HFF-Myc (cell line): ENCODE data around the gene ATP5F1E.
"Not testable (repeated sequence)": the region's sequence is repeated elsewhere in the genome, so short reads cannot be mapped to it uniquely, and the experiment has no call there.

Source experiments
- DNase-seq: peaks from one replicate; pipeline ENCODE4 v3.0.0-alpha.2; 2011; ENCODE audit warnings: low read depth; ENCODE audit errors: extremely low read depth
- H3K4me3 ChIP-seq: replicated peaks from 2 replicates; pipeline ENCODE4 v1.5.1; 2011; ENCODE audit warnings: low read depth, mild to moderate bottlenecking, control low read depth, low read length
- TF ChIP-seq, protein P1 (sequence below): IDR thresholded peaks from 2 replicates; pipeline ENCODE4 v1.5.1; 2012; ENCODE audit warnings: mild to moderate bottlenecking, low read depth, low read length, control low read depth; ENCODE audit errors: missing control alignments

The ATP5F1E gene

DNA sequence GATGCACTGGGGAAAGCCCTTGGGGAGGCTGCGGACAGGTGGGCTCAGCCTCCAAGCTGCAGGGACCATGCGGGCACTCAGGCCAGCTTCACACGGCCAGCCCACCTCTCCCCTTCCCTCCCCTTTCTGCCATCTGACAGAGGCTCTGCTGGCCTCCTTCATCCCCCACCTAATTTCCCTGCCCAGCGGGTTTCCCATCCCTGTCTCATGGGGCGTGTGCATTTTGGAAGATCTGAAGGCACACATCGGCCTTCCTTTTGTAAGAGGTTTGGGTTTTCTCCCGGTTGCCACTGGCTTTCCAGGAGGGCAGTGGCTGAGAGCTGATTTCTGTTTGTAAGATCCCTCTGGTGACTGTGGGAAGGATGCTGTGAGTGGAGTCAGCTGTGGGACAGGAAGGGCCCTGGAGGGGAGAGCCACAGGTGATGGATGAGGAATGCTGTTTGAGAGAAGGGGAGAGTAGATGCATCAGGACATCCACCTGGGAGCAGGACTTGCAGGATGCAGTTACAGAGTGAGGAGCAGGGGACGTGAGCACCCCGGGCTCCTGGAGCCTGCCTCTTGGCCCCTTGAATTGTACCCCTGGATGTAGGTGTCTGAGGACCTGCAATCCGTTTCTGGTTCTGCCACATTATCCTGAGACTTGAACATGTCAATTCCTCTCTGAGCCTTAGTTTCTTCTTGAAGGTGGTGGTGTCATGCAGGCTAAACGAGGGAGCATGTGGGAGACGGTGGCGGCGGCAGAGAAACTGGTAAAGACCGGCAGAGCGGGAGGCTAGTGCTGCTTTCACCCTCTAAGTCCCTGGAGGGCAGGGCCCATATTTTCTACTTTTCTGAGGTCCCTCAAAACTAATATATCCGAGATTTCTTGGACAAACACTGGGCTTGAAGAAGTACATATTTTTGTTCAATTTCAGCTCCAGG lies 18.8 kb downstream of the ATP5F1E start:
- TF ChIP-seq, protein P1, sequence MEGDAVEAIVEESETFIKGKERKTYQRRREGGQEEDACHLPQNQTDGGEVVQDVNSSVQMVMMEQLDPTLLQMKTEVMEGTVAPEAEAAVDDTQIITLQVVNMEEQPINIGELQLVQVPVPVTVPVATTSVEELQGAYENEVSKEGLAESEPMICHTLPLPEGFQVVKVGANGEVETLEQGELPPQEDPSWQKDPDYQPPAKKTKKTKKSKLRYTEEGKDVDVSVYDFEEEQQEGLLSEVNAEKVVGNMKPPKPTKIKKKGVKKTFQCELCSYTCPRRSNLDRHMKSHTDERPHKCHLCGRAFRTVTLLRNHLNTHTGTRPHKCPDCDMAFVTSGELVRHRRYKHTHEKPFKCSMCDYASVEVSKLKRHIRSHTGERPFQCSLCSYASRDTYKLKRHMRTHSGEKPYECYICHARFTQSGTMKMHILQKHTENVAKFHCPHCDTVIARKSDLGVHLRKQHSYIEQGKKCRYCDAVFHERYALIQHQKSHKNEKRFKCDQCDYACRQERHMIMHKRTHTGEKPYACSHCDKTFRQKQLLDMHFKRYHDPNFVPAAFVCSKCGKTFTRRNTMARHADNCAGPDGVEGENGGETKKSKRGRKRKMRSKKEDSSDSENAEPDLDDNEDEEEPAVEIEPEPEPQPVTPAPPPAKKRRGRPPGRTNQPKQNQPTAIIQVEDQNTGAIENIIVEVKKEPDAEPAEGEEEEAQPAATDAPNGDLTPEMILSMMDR: no peak

DNA sequence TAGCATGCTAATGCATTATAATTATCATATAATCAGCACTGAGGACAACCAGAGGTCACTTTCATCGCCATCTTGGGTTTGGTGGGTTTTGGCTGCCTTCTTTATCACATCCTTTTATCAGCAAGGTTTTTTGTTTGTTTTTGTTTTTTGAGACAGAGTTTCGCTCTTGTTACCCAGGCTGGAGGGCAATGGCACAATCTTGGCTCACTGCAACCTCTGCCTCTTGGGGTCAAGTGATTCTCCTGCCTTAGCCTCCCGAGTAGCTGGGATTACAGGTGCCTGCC lies 20.3 kb downstream of the ATP5F1E start:
- not testable (repeated sequence) for H3K4me3 ChIP-seq, DNase-seq

More for the DNA sequence above, 18.8 kb downstream of the ATP5F1E start:
- no peak for DNase-seq
- H3K4me3 ChIP-seq: no peak overlapping the region

DNA sequence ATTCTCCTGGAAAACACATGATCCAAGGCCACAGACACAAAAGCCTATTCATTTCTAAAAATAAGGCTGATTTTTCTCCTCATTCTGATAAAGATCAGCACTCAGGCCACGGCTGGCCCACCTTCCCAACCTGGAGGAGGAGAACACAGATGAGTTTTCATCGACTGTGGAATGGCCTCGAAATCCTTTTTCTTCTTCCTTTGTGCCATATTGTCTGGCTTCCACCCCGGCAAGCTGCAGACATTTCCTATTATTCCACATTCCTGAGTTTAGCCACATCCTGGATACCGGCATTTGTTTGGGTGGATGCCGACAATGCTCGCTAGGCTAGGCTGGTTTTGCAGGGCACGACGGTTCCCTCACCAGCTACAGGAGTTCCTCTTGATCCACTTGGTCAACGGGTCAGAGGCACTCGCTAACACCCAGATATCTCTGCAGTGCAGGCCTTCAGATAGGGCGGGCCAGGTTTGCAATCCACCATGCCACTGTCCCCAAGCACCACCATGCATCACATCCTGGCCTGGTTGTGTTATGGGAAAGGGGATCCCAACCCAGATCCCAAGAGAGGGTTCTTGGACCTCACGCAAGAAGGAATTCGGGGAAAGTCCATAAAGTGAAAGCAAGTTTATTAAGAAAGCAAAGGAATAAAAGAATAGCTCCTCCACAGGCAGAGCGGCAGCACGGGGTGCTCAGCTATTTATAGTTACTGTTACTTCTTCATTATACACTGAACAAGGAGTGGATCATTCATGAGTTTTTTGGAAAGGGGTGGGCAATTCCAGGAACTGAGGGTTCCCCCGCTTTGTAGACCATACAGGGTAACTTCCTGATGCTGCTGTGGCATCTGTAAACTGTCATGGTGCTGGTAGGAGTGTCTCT lies 20.9 kb downstream of the ATP5F1E start:
- no peak overlapping the region for H3K4me3 ChIP-seq
- DNase-seq: peak; percentile 81
- TF ChIP-seq, protein P1: no peak

DNA sequence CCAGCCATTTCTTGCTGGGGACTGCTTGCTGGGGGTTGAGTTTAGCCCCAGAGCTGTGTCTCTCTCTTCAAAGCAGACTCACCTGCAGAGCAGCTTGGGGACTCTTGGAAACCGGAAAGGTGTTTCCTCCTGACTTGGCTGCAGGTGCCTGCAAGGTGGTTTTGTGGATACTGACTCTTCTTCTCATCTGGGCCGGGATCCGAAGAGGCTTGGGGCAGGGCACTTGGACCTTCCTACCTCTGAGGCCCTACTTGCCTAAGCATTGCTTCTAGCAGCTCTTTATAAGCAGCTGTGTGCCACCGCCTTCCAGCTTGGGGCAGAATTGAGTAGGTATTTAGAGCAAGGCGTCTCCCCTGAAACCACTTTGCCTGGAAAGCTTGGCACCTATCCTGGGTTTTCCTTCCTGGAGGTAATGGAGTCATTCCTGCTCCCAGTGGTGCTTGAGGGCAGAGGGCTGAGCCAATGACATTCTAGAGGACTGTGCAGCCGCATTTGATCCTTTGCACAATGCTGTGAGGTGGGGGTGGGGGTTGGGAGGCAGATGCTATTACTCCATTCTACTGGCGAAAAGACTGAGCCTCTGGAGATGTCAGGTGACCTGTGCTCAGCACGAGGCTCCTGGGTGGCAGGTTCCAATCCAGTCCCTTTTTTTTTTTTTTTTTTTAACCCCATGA lies 21.7 kb downstream of the ATP5F1E start:
- no peak overlapping the region for H3K4me3 ChIP-seq
- no peak for DNase-seq
- TF ChIP-seq, protein P1: no peak

DNA sequence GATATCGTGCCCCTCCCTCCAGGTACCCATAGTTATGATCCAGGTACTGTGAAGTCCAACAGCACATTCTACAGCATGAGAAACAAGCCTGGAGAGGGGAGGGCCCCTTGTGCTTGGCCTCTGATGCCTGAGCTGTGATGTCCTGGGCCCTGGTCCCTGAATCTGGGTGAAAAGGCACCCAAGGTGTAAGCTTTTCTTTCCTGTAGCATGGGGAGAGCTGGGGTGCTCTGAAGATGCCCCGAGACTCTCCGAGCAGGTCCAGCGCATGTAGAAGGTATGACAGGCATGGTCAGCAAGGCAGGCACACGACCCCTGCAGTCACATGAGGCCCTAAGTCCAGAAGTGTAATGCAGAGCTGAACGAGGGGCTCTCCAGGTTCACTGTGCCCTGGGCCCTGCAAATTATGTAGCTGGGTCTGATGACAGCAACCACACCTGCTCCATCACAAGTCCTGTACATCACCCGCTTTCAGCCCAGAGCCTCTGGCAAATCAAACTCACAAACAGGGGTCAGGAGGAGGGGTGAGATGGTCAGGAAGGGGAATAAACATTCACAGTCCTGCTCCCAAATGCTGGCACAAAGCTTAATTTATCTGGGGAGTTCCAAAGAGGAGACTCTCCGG lies 23.3 kb downstream of the ATP5F1E start:
- TF ChIP-seq, protein P1: no peak
- no peak for DNase-seq
- H3K4me3 ChIP-seq: no peak overlapping the region

DNA sequence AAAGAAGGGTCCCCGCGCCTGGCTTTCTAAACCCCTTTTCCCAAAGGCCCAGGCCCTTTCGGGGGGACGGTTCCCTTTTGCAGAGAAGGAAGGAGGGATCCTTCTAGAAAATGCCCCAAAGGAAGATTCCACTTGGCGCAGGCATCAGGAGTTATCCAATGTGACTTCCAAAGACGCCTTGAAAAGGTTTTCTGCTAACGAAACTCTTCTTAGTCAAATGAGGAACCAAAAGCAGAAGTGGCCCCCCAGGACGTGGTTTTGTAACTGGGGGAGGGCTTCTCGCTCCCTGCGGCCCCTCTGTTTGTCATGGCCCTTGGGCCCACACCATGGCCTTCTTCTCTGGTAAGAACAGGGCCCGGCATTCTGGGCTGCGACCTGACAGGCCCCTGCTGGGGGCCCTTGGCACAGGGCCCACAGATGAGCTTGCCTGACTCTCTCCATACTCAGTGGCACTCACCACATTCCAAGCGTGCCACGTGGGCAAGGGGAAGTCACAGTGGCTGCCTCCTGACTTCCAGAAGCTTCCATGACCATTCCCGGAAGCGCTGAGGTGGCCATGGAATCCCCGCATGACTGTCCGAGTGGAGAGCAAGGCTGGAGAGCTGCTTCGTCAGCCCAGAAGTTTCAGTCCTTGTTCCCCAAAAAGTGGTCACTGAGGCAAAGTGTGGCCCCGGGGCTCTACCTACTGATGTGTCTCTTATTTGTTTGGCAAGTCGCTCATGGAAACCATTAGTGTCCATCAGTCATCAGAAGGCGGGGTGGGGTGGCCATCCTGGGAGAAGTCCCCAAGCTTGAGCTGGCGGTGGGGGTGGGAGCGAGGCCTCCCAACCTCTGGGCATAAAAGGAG lies 24.2 kb downstream of the ATP5F1E start:
- TF ChIP-seq, protein P1: no peak
- no peak for DNase-seq
- peak overlapping the region; percentile 58 for H3K4me3 ChIP-seq
